GM12878 (cell line): Measurements from ENCODE around the gene FGFR2.

Source experiments
- BCL11A ChIP-seq: IDR thresholded peaks from 2 replicates; pipeline ENCODE4 v1.6.1; 2011; ENCODE audit warnings: low read depth, low read length
- BRCA1 ChIP-seq: IDR thresholded peaks from 2 replicates; pipeline ENCODE4 v1.6.1; 2011; ENCODE audit warnings: low read depth, low read length, improper control_type of control experiment
- KDM1A ChIP-seq: fragments of 200-600 bp; sonication (generic); IDR thresholded peaks from 2 replicates; pipeline ENCODE4 v1.6.1; 2016; ENCODE audit warnings: borderline replicate concordance
- ZNF274 ChIP-seq: IDR thresholded peaks from one replicate; pipeline ENCODE4 v1.8.0; 2011; ENCODE audit not compliant: insufficient read length, insufficient read depth
- ZNF622 ChIP-seq: fragments of 450-650 bp; IDR thresholded peaks from 2 replicates; pipeline ENCODE4 v1.6.1; 2017; ENCODE audit warnings: mild to moderate bottlenecking, inconsistent platforms
- TF ChIP-seq, protein P1 (sequence below), 3 experiments: IDR thresholded peaks in 2 of 3; conservative IDR thresholded peaks in 1 of 3; 2 replicates each; pipeline ENCODE4 v1.5.1; 2011; ENCODE audit warnings: low read depth in 3 of 3, low read length in 3 of 3, mild to moderate bottlenecking in 3 of 3, control low read depth in 2 of 3, moderate library complexity in 2 of 3, inconsistent platforms in 1 of 3, mixed read lengths in 1 of 3; ENCODE audit not compliant: control insufficient read depth in 2 of 3, insufficient read depth in 1 of 3; ENCODE audit errors: extremely low read depth in 1 of 3

DNA sequence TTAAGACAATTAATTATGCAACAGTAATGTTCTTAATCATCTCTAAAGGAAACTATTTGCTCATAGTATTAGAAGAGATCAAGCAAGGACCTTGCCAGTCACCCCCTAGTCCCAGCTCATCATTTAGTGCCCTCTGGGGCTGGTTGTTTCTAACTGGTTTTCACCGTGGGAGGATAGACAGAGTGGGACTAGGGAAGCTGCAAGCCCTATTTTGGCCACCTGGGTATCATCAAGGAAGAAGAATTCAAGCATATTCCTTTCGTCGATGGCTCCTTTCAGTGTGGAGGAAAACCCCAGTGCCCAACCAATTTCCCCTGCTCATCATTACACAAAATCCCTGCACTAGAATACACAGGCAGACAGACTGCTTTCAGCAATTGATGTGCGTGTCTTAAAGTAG lies 30.6 kb upstream of the FGFR2 start:
- TF ChIP-seq BCL11A (no peak), BRCA1 (no peak), ZNF274 (no peak), ZNF622 (no peak), KDM1A (no peak)
- TF ChIP-seq, protein P1, sequence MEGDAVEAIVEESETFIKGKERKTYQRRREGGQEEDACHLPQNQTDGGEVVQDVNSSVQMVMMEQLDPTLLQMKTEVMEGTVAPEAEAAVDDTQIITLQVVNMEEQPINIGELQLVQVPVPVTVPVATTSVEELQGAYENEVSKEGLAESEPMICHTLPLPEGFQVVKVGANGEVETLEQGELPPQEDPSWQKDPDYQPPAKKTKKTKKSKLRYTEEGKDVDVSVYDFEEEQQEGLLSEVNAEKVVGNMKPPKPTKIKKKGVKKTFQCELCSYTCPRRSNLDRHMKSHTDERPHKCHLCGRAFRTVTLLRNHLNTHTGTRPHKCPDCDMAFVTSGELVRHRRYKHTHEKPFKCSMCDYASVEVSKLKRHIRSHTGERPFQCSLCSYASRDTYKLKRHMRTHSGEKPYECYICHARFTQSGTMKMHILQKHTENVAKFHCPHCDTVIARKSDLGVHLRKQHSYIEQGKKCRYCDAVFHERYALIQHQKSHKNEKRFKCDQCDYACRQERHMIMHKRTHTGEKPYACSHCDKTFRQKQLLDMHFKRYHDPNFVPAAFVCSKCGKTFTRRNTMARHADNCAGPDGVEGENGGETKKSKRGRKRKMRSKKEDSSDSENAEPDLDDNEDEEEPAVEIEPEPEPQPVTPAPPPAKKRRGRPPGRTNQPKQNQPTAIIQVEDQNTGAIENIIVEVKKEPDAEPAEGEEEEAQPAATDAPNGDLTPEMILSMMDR (IDR thresholded peaks at IDR 0.05 in 2 of 3, conservative IDR thresholded peaks at IDR 0.05 in 1 of 3; ENCODE audit: control insufficient read depth in 2 of 3, extremely low read depth in 1 of 3, insufficient read depth in 1 of 3, low read depth in 3 of 3, low read length in 3 of 3) = no peak
